Osteocyte (in vitro differentiated cells): Measurements from ENCODE around the gene LTBP2. TPM values are rescaled to one million over a fixed set of nuclear protein-coding genes. Genes with fewer than 3 reads are reported as not detected.

Experiments used
- DNase-seq: peaks from one replicate; pipeline ENCODE4 v3.0.0; 2021; ENCODE audit warnings: mixed read lengths; ENCODE audit not compliant: unreplicated experiment; ENCODE audit errors: extremely low spot score
- H3K27ac Mint-ChIP-seq: one replicate; pipeline ENCODE4 v1.8.0; 2021; ENCODE audit warnings: mild to moderate bottlenecking, mixed read lengths; ENCODE audit not compliant: unreplicated experiment
- H3K27me3 Mint-ChIP-seq: one replicate; pipeline ENCODE4 v1.8.0; 2021; ENCODE audit warnings: mixed read lengths; ENCODE audit not compliant: unreplicated experiment
- H3K36me3 Mint-ChIP-seq: one replicate; pipeline ENCODE4 v1.8.0; 2021; ENCODE audit warnings: mixed read lengths; ENCODE audit not compliant: unreplicated experiment
- H3K4me1 Mint-ChIP-seq: one replicate; pipeline ENCODE4 v1.8.0; 2021; ENCODE audit warnings: mixed read lengths; ENCODE audit not compliant: unreplicated experiment
- H3K4me3 Mint-ChIP-seq: one replicate; pipeline ENCODE4 v1.8.0; 2021; ENCODE audit warnings: mild to moderate bottlenecking, moderate library complexity, mixed read lengths; ENCODE audit not compliant: unreplicated experiment
- H3K9me3 Mint-ChIP-seq: one replicate; pipeline ENCODE4 v1.8.0; 2021; ENCODE audit warnings: mixed read lengths; ENCODE audit not compliant: unreplicated experiment
- total RNA-seq: library from RNA; stranded (reverse); gene quantifications from 2 replicates; pipeline ENCODE4 v1.2.1, GENCODE V29; 2021
- TF ChIP-seq, protein P1 (sequence below): fragments of 200-600 bp; sonication (generic); IDR thresholded peaks from 2 replicates; pipeline ENCODE4 v1.5.0; 2021; ENCODE audit warnings: antibody characterized with exemption, mild to moderate bottlenecking, moderate library complexity

The LTBP2 gene
- total RNA-seq, 1 donor from 2014 or later = 377 TPM

- Mint-ChIP-seq H3K4me3 (no peak overlapping the region), H3K27me3 (no peaks in the 10 kb centered on the region), H3K4me1 (peaks cover 62% of the 10 kb centered on the region), H3K27ac (no peak overlapping the region), H3K9me3 (no peaks in the 10 kb centered on the region), H3K36me3 (peaks cover 27% of the 10 kb centered on the region)
- TF ChIP-seq, protein P1, sequence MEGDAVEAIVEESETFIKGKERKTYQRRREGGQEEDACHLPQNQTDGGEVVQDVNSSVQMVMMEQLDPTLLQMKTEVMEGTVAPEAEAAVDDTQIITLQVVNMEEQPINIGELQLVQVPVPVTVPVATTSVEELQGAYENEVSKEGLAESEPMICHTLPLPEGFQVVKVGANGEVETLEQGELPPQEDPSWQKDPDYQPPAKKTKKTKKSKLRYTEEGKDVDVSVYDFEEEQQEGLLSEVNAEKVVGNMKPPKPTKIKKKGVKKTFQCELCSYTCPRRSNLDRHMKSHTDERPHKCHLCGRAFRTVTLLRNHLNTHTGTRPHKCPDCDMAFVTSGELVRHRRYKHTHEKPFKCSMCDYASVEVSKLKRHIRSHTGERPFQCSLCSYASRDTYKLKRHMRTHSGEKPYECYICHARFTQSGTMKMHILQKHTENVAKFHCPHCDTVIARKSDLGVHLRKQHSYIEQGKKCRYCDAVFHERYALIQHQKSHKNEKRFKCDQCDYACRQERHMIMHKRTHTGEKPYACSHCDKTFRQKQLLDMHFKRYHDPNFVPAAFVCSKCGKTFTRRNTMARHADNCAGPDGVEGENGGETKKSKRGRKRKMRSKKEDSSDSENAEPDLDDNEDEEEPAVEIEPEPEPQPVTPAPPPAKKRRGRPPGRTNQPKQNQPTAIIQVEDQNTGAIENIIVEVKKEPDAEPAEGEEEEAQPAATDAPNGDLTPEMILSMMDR = no peak
- no peak for DNase-seq
Measured at GRCh38 chr14:74604157-74604556, 7.9 kb downstream of the LTBP2 start.

GRCh38 chr14:74601982-74602381 is 10.1 kb downstream of the LTBP2 start:
- H3K36me3 Mint-ChIP-seq = peaks cover 38% of the 10 kb centered on the region

GRCh38 chr14:74599946-74600345 is 12.1 kb downstream of the LTBP2 start:
- Mint-ChIP-seq H3K9me3 (no peaks in the 10 kb centered on the region), H3K27ac (peak overlapping the region; percentile 88), H3K4me3 (no peak overlapping the region), H3K27me3 (no peaks in the 10 kb centered on the region), H3K36me3 (peaks cover 45% of the 10 kb centered on the region), H3K4me1 (peaks cover 56% of the 10 kb centered on the region)
- DNase-seq = no peak
- TF ChIP-seq, protein P1 = no peak

More at GRCh38 chr14:74601982-74602381, 10.1 kb downstream of the LTBP2 start:
- no peaks in the 10 kb centered on the region for H3K9me3 Mint-ChIP-seq
- TF ChIP-seq, protein P1 = no peak
- H3K27ac Mint-ChIP-seq = no peak overlapping the region
- no peak overlapping the region for H3K4me3 Mint-ChIP-seq
- no peak for DNase-seq
- H3K27me3 Mint-ChIP-seq = no peaks in the 10 kb centered on the region
- H3K4me1 Mint-ChIP-seq = peaks cover 63% of the 10 kb centered on the region

- Mint-ChIP-seq H3K9me3 (no peaks in the 10 kb centered on the region), H3K27ac (peak overlapping the region; percentile 88), H3K4me1 (peaks cover 56% of the 10 kb centered on the region), H3K4me3 (peak overlapping the region; percentile 42), H3K27me3 (no peaks in the 10 kb centered on the region), H3K36me3 (peaks cover 45% of the 10 kb centered on the region)
- no peak for DNase-seq
- TF ChIP-seq, protein P1 = no peak
Measured at GRCh38 chr14:74599321-74599761, 12.7 kb downstream of the LTBP2 start.

DNA sequence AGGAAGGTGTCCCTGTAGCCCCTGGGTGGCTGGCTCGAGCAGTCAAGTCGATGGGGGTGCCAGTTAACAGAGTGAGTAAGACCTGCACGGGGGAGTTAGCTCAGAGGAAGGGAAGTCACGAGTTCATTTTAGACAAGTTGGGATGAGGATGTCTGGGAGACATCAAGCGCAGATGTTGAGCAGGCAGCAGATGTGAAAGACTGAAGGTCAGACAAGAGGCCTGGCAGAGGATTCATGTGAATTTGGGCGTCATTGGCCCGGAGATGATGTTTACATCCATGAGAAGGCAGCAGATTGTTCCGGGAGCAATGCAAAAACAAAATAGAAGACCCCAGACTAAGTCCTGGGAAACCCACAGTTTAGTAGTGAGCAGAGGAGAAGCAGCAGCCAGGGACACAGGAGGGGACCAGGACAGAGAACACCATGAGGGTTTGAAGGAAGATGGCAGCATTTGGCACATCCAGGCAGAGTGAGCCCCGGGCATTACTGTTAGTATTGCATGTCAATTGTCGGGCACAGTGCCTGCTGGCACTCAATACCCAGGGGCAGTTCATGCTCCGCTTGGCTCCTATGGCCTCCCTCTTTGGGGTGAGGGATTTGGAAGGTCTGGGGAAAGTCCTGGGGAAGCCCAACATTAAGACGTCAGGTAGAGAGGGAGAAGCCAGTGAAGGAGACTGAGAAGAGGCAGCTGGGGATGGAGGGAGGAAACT is 15.1 kb downstream of the LTBP2 start:
- H3K4me3 Mint-ChIP-seq = no peak overlapping the region
- TF ChIP-seq, protein P1 = no peak

More for the DNA sequence above, 15.1 kb downstream of the LTBP2 start:
- Mint-ChIP-seq H3K4me1 (peaks cover 75% of the 10 kb centered on the region), H3K9me3 (no peaks in the 10 kb centered on the region), H3K27ac (peak overlapping the region; percentile 60), H3K27me3 (no peaks in the 10 kb centered on the region), H3K36me3 (peaks cover 44% of the 10 kb centered on the region)
- no peak for DNase-seq
